Left ventricle myocardium inferior (tissue), 1 donor: Measurements from ENCODE around the gene ARHGAP23. TPM values are rescaled to one million over a fixed set of nuclear protein-coding genes. Genes with fewer than 3 reads are reported as not detected.
A peak's percentile ranks its signal among the peaks of the same experiment; 100 is the strongest.

ENCODE experiments used
- DNase-seq: peaks from one replicate; pipeline ENCODE4 v3.0.0-alpha.2; 2020
- H3K27ac ChIP-seq: fragments of 200-600 bp; replicated peaks from 2 replicates; pipeline ENCODE4 v1.8.0; 2021
- H3K27me3 ChIP-seq: fragments of 200-600 bp; 2 replicates; pipeline ENCODE4 v1.8.0; 2021; ENCODE audit warnings: low read depth
- H3K36me3 ChIP-seq: fragments of 200-600 bp; 2 replicates; pipeline ENCODE4 v1.8.0; 2021
- H3K4me1 ChIP-seq: fragments of 200-600 bp; 2 replicates; pipeline ENCODE4 v1.8.0; 2021
- H3K4me3 ChIP-seq: fragments of 200-600 bp; 2 replicates; pipeline ENCODE4 v1.8.0; 2021; ENCODE audit warnings: mild to moderate bottlenecking, moderate library complexity
- H3K9me3 ChIP-seq: fragments of 200-600 bp; replicated peaks from 2 replicates; pipeline ENCODE4 v1.8.0; 2021
- intact Hi-C: fragments of 100-400 bp; cut with micrococcal nuclease; formaldehyde crosslinking; loops from one replicate; pipeline ENCODE4 v1.11.0; 2022
- long read RNA-seq: library from polyadenylated mRNA; unstranded; transcript quantifications from one replicate; pipeline ENCODE4 v2.0.0, GENCODE V29; 2021
- total RNA-seq: library from RNA; stranded (reverse); fragmentation: NEBNext Ultra II Directional; extraction: Animal tissue kit (Norgen Biotek cat#: 25700); gene quantifications from one replicate; pipeline ENCODE4 v1.2.1, GENCODE V29; 2021
- TF ChIP-seq, protein P1 (sequence below): fragments of 200-600 bp; IDR thresholded peaks from 2 replicates; pipeline ENCODE4 v1.8.0; 2021; ENCODE audit warnings: antibody characterized with exemption, mild to moderate bottlenecking, borderline replicate concordance
- donor health status: DM: no; HTN: yes; CAD: no; lungs with severe emphysema.

The ARHGAP23 gene, protein sequence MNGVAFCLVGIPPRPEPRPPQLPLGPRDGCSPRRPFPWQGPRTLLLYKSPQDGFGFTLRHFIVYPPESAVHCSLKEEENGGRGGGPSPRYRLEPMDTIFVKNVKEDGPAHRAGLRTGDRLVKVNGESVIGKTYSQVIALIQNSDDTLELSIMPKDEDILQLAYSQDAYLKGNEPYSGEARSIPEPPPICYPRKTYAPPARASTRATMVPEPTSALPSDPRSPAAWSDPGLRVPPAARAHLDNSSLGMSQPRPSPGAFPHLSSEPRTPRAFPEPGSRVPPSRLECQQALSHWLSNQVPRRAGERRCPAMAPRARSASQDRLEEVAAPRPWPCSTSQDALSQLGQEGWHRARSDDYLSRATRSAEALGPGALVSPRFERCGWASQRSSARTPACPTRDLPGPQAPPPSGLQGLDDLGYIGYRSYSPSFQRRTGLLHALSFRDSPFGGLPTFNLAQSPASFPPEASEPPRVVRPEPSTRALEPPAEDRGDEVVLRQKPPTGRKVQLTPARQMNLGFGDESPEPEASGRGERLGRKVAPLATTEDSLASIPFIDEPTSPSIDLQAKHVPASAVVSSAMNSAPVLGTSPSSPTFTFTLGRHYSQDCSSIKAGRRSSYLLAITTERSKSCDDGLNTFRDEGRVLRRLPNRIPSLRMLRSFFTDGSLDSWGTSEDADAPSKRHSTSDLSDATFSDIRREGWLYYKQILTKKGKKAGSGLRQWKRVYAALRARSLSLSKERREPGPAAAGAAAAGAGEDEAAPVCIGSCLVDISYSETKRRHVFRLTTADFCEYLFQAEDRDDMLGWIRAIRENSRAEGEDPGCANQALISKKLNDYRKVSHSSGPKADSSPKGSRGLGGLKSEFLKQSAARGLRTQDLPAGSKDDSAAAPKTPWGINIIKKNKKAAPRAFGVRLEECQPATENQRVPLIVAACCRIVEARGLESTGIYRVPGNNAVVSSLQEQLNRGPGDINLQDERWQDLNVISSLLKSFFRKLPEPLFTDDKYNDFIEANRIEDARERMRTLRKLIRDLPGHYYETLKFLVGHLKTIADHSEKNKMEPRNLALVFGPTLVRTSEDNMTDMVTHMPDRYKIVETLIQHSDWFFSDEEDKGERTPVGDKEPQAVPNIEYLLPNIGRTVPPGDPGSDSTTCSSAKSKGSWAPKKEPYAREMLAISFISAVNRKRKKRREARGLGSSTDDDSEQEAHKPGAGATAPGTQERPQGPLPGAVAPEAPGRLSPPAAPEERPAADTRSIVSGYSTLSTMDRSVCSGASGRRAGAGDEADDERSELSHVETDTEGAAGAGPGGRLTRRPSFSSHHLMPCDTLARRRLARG (N-terminal part only)
- total RNA-seq: 60.8 TPM
- long read RNA-seq, partial matches to known transcripts: 87 of 125 reads
- long read RNA-seq, other reads (novel, unspliced or antisense): 37 of 125 reads

DNA sequence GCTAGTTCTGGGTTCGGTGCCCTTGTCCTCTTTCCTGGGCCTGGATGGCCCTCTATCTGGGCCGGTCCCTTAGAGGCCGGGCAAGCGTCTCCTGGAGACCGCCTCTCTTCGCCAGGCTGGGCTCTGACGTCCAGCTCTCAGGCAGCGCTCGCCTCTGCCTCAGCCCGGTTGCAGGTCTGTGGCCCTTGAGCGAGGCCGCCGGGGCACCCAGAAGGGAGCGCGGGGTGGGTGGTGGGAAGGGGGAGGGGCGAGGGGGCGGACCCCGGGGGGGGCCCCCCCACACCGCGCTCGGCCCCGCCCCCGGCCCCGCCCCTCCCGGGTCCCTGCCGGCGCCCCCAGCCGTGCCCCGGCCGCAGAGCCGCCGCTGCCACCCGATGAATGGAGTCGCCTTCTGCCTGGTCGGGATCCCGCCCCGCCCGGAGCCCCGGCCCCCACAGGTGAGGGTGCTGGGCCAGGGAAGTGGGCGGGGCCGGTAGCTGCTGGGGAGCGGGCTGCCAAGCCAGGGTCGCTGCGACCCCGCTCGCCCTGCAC is at the start of gene ARHGAP23:
ARHGAP23 (plus strand) TSS at position 353 of the 531 bp plus-strand sequence; CDS start at position 375, 22 bp downstream.
- Histone ChIP-seq H3K27ac (peak within 1 kb of the TSS; percentile 94), H3K4me1 (peaks cover 92% of the 10 kb centered on the region), H3K9me3 (no peaks in the 10 kb centered on the region), H3K4me3 (peak within 1 kb of the TSS; percentile 89), H3K27me3 (no peaks in the 10 kb centered on the region), H3K36me3 (no peaks in the 10 kb centered on the region)
- DNase-seq: peak; percentile 77
- TF ChIP-seq, protein P1, sequence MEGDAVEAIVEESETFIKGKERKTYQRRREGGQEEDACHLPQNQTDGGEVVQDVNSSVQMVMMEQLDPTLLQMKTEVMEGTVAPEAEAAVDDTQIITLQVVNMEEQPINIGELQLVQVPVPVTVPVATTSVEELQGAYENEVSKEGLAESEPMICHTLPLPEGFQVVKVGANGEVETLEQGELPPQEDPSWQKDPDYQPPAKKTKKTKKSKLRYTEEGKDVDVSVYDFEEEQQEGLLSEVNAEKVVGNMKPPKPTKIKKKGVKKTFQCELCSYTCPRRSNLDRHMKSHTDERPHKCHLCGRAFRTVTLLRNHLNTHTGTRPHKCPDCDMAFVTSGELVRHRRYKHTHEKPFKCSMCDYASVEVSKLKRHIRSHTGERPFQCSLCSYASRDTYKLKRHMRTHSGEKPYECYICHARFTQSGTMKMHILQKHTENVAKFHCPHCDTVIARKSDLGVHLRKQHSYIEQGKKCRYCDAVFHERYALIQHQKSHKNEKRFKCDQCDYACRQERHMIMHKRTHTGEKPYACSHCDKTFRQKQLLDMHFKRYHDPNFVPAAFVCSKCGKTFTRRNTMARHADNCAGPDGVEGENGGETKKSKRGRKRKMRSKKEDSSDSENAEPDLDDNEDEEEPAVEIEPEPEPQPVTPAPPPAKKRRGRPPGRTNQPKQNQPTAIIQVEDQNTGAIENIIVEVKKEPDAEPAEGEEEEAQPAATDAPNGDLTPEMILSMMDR: no peak
- intact Hi-C loops: loop anchor here (10.0 kb wide), 1 partner anchor 57 kb away; no protein-coding TSS in a partner anchor

DNA sequence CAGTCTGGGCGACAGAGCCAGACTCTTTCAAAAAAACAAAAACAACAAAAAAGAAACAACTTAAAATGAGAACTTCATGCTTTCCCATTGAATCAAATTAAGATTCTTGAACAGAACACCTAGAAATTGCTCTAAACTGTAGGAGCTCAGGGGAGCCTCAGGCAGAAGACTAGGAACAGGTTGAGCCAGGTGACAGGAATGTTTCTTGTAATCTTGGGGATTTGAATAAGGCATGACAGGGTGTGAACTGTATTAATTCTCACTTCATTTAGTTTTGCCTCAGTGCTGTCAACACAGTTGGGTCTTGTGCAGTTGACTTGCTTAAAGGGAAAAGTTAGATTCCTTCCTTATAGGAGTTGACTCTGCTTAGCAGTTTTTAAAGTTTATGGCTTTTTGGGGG is 48.8 kb upstream of the ARHGAP23 start:
- DNase-seq: no peak
- intact Hi-C loops: no loop called here
- H3K9me3 ChIP-seq: no peaks in the 10 kb centered on the region
- TF ChIP-seq, protein P1: no peak
- no peaks in the 10 kb centered on the region for H3K27me3 ChIP-seq
- no peak overlapping the region for H3K4me3 ChIP-seq
- H3K27ac ChIP-seq: no peak overlapping the region
- peaks cover 4% of the 10 kb centered on the region for H3K4me1 ChIP-seq
- peaks cover 70% of the 10 kb centered on the region for H3K36me3 ChIP-seq

DNA sequence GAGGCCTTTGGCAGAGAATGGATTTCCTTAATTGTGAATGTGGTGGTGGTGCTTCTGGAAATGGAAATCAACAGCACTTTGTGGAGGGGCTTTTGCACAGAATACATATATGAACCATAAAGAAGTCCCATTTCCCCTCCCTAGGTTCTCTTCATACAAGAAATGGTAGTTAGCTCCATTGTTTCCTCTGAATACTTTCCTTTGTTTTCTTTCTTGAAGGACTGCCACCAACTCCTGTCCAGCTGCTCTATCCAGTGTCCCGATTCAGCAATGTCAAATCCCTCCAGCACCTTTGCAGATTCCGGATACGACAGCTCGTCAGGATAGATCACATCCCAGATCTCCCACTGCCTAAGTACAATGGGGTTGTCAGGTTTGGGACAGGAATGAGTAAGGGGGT is 33.2 kb upstream of the ARHGAP23 start:
- no peaks in the 10 kb centered on the region for H3K27me3 ChIP-seq
- peaks cover 45% of the 10 kb centered on the region for H3K36me3 ChIP-seq
- DNase-seq: no peak
- H3K9me3 ChIP-seq: no peaks in the 10 kb centered on the region
- no peak overlapping the region for H3K27ac ChIP-seq
- H3K4me3 ChIP-seq: no peak overlapping the region
- peaks cover 23% of the 10 kb centered on the region for H3K4me1 ChIP-seq
- intact Hi-C loops: no loop called here
- TF ChIP-seq, protein P1: no peak

DNA sequence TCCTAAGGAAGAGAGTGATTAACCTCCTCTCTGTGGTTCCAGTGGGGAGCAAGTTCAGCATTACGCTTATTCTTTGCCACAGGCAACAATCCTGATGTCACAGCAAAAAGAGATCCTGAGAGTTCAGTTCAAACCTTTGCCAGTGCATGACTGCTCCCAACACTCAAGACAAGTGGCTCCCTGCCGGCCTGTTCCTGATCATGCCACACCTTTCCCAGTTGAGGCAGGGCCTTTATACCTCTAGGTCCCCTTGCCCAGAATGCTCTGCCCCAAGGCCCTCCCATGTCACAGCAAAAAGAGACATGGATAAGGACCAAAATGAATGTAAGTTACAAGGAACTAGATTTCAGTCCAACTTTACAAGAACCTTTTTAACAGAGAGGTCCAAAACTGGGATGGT is 31.0 kb upstream of the ARHGAP23 start:
- DNase-seq: no peak
- Histone ChIP-seq H3K36me3 (peaks cover 65% of the 10 kb centered on the region), H3K9me3 (no peaks in the 10 kb centered on the region), H3K27ac (no peak overlapping the region), H3K27me3 (no peaks in the 10 kb centered on the region), H3K4me3 (no peak overlapping the region), H3K4me1 (peaks cover 23% of the 10 kb centered on the region)
- intact Hi-C loops: no loop called here
- TF ChIP-seq, protein P1: no peak
